ENCODE measurements around the gene ISG15.
A peak's percentile ranks its signal among the peaks of the same experiment; 100 is the strongest.
"Not testable (repeated sequence)": the region's sequence is repeated elsewhere in the genome, so short reads cannot be mapped to it uniquely, and the experiment has no call there.

ISG15 gene

DNA sequence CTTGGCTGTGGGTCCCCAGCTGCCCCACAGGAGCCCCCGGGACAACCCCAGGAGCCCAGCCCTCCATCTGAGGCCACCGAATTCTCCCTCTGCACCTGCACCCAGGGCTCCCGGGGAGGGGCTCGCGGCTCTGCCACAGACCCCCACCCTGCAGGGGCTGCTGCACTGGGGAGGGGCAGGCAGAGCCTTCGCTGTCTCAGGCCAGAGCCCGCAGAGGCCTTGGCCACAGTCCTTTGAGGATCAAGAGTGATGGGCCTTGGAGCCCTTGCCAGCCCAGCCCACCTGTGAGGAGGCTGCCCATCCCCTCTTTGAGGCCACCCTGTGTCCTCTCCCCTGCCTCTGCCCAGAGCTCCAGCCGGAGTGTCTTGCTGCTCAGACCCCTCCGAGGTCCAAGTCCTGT lies 37.9 kb upstream of the ISG15 start:
- no peak for DNase-seq (ENCODE audit: low read depth)

DNA sequence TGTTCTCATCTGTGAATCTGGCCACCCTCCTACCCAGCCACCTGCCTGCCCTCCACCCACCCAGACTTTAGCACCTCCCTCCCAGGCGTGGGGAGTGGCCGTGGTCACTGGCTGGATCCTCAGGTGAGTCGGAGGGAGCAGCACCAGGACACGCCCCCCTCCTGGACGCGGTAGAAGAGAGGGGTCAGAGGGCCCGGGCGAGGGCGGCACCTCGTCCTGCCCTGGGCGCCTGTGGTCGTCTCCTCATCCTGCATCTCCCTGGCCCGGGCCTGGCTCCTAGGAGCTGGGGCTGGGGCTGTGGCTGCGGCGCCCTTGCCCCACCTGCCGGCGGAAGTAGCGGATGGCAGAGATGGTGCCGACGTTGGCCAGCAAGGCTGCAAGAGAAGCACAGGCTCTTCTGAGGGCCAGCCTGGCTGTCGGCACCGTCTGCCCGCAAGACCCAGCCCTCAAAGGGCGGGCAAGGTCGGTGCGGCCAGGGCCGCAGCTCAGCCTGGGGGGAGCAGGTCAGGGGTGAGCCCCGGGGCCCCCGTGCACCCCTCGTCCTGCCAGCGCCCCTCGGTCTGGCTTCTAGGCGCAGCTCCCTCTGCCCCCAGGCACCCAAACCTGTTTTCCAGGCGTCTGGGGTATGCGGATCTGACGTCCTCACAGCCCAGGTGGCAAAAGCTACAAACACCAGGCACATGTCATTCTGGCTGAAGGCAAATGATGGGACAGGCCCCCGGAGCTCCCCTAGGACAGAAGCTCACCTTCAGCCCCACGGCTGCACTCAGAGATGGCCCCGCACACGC lies 37.2 kb upstream of the ISG15 start:
- DNase-seq (ENCODE audit: low read depth), result peak; percentile 65

DNA sequence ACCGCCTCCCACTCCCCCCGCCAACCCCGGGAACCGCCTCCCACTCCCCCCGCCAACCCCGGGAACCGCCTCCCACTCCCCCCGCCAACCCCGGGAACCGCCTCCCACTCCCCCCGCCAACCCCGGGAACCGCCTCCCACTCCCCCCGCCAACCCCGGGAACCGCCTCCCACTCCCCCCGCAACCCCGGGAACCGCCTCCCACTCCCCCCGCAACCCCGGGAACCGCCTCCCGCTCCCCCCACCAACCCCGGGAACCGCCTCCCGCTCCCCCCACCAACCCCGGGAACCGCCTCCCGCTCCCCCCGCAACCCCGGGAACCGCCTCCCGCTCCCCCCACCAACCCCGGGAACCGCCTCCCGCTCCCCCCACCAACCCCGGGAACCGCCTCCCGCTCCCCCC lies 36.5 kb upstream of the ISG15 start:
- not testable (repeated sequence) for DNase-seq (ENCODE audit: low read depth)

DNA sequence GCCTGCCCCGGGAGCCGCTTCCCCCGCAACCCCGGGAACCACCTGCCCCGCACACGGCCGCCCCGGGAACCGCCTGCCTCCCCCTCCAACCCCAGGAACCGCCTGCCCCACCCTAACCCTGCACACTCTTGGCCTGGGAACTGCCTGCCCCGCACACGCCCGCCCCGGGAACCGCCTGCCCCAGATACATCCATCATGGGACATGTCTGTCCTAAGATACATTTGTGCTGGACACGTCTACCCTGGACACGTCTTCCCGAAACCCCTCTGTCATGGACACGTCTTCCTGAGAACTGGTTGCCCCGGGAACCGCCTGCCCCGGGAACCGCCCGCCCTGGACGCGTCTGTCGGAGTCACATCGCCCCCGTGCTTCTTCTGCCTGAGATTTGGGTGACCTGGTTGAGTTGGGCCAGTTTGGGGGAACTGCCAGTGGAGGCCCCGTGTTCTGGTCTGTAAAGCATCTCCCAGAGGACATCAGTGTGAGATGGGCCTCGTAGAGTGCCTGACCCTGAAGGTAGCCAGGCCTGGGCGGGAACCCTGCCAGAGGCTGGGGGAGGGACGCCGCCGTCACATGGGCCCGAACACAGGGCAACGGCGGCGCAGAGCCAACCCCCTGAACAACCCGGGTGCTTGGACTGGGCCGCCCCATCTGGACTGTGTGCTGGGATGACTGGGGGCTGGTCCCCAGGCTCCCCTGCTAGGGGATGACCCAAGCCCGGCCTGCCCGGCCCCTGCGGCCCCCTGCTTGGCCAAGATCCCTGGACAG lies 35.0 kb upstream of the ISG15 start:
- no peak for DNase-seq (ENCODE audit: low read depth)

DNA sequence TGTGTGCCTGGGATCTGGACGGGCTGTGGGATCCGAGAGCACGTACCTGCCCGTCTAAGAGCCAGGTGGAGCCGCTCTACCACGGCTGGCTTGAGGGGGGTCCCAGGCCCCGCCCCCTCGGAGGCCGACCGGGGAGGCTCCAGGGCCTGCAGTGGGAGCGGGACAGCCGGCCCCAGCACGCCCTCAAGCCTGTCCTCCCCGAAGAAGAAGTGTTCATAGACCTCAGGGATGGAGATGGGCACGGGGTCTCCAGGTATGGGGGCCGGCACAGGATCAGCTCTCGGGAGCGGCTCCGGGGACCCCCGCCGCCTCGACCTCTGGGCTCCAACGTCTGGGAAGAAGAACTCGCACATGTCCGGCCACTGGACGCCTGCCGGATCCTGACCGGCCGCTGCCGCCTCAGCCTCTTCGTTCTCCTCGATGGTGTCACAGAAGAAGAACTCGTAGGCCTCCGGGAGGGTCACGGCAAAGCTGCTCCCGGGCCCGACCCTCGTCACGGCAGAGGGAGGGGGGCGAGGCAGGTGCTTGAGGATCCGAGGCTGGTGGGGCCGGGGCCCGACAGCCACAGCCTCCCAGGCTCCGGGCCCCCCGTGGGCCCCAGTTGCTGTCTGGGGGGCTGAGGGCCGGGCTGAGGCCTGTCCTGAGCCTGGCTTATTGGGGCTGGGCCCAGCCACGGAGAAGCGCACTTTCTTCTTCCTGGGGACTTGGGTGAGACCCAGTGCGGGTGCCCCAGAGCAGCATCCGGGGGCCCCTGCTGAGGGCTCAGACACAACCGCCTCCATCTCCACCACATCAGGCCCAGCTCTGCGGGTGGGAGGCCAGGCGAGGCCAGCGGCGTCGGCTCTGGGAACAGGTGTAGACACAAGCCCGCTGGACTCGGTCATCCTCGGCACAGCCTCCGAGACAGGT lies 34.2 kb upstream of the ISG15 start:
- no peak for DNase-seq (ENCODE audit: low read depth)

DNA sequence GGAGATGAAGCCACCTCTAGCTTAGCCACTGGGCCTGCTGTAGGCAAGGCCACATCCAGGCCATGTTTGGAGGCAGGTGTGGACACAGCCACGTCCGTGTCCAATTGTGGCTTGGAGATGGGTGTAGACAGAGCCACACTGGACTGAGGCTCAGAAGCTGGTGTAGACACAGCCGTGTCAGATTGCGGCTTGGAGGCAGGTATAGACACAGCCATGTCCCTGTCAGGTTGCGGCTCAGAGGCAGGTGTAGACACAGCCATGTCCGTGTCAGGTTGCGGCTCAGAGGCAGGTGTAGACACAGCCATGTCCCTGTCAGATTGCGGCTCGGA lies 33.6 kb upstream of the ISG15 start:
- no peak for DNase-seq (ENCODE audit: low read depth)

DNA sequence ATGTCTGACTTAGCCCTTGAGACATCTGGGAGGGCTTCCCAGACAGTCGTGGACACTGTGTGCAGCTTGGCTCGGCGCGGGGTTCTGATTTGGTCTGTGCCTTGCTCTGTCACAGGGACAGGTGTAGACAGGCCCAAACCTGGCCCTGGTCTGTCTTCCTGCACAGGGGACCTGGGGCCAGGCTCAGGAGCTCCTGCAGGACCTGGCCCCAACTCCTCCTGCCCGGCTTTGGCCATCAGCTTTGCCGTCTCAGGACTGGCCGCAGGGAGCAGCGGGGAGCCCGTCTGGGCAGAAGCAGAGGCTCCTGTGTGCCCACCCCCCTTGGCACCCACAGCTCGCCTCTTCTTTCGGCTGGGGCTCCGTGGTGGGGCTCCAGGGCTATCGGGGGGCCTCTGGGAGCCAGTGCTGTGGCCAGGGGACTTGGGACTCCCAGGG lies 33.1 kb upstream of the ISG15 start:
- no peak for DNase-seq (ENCODE audit: low read depth)

DNA sequence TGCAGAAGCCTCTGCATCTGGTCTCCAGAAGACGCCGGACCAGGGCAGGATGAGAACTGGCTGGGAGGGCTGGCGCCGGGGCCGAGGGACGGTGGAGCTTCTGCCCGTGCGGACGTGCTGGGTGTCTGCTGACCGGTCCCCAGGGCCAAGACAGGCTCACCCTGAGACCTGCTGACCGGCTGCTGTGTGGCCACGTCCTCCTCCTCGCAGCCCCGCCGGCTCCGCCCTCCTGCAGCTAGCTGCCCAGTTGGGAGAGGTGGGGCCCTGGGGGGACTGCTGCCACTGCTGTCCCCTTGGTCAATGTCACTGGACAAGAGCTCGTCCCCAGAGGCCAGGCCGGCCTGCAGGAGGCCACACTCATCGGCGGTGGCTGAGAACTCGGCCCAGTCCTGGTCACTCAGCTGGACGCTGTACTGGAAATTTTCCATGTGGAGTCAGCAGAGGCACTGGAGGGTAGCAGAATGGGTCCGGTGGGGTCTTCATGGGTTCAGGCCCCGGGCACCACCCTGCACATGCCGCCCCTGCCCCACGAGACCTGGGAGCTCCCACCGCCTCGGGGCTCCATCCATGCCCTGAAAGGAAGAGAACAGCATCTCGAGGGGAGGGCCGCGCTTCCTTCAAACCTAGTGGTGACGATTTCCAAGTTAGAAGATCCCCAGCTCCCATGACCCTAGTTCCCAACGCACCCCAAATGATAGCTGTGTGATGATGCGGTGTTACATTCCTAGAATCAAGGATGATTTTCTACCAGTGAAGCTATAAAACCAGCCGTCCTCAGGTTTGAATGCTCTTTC lies 32.5 kb upstream of the ISG15 start:
- no peak for DNase-seq (ENCODE audit: low read depth)

DNA sequence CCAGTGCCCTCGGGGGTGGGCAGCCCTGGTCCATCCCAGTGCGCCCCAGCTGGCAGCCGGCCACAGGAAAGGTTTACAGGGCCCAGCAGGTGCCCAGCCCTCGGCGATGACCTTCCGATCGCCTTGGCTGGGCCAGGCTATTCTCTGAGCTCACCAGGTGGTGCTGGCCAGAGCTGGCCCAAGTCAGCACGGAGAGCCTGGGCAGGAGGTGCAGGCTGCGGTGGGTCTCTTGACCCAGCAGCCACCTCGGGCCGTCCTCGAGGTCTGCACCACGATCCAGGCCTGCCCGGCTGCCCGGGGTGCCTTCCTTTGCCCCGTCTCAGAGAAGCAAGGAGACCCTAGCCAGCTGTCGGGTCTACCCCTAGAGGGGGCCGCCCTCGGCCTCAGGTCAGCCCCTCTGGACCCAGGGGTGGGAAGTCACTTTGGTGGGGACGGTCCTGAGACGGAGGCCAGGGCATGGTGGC lies 31.8 kb upstream of the ISG15 start:
- DNase-seq (ENCODE audit: low read depth), result no peak

DNA sequence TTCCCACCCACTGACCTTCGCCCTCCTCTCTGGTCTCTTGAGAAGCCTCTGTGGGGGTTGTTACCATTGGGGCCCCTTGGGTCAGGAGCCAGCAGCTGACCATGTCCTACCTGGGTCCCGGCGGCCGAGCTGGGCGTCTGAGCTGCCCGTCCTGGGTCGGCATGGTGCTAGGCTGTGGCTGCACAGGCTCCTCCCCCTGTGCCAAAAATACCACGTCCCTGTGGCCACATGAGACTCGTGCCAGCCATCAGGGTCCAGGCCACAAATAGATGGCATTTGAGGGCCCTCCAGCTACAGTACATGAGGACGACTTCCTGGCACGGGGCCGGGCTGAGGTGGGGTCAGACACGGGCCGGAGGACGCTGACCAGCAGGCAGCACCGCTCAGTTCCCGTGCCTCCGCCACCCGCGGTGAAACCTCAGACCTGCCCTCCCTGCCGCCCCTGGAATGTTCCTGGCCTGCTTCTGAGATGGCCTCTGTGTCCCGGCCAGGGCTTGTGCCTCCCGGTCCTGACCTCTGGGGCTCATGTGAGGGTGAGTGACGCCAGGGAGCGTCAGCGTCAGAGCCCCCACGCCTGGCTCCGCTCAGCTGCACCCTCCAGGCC lies 31.2 kb upstream of the ISG15 start, which contains the start of gene PERM1:
Gene PERM1 (minus strand): TSS at position 139 of the 604 bp plus-strand sequence. CDS start 1,064 bp downstream, outside the sequence.
- no peak for DNase-seq (ENCODE audit: low read depth)

DNA sequence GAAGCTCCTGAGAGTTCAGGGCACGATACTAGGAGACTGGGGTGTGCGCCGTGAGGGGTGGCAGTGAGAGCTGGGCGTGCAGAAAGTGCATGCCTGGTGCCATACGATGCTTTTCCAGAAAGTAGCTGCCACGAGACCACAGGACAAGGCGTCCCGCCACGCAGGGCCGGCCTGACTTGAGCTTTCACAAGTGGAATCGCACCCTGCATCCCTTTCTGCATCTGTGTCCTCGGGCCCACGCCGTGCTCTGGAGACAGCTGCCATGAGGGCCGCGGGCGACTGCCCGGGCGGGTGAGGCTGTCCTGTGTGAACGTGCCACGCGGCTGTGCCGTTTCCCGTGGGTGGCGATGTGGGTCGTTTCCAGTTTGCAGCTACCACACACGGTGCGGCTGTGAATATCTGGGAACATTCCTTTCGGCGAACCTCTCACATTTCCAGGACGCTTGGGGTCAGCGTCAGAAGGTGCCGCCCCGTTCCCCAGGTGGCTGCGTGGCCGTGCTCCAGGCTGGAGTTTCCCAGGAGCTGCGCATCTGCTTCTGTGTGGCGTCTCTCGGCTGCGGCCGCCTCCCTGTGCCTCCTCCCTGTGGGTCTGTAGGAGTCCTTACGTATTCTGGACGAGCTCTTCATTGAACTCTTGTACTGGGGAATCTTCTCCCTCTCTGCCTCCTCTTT lies 30.4 kb upstream of the ISG15 start:
- no peak for DNase-seq (ENCODE audit: low read depth)

DNA sequence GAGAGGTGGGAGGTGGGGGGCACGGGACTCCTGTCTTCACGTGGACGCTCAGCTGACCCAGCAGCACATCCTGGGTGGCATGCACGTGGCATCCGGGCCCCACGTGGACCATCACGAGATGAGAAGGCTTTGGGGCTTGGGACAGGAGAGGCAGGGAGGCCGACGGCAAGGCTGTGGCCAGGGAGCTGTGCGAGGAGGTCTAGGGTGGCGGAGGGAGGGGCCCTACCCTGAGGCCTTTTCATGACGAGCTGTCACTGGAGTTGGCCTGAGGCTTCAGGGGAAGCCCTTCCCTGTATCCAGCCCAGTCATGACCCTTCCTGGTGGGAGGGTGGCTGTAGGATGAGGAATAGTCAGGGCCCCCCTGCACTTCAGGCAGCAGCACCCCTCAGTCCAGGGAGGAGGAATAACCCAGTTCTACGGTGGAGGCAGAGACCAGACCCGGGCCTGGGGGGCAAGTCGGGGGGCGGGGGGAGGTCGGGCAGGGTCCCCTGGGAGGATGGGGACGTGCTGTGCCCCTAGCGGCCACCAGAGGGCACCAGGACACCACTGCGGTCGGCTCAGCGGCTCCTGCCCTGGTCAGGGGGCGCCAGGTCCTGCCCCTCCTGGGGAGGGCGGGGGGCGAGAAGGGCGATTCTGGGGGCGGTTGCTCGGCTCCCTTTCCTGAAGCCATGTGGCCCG lies 29.4 kb upstream of the ISG15 start:
- DNase-seq (ENCODE audit: low read depth), result no peak

DNA sequence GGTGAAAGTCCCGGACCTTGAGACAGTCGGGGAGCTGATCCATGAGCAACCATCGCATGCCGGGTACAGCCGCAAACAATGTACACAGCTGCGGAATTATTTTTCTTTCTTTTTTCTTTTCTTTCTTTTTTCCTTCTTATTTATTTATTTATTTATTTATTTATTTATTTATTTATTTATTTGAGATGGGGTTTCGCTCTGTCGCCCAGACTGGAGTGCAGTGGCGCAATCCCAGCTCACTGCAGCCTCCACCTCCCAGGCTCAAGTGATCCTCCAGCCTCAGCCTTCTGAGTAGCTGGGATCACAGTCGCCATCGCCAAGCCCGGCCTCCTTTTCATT lies 28.9 kb upstream of the ISG15 start:
- DNase-seq (ENCODE audit: low read depth), result no peak

DNA sequence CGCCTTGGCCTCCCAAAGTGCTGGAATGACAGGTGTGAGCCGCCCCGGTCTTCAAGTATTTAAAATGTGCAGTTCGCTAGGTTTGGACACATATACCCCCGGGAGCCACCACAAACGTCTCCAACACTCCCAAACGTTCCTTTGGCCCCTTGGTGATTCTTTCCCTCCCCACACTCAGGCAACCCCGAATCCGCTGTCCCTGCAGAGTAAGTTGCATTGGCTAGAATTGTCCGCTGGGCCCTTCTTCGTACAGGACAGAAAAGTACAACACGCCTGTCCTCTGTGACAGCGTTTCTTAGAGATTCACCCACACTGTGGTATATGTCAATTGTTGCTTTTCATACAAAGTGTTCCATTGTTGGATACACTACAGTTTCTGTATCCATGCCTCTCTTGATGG lies 28.2 kb upstream of the ISG15 start:
- DNase-seq (ENCODE audit: low read depth), result no peak

DNA sequence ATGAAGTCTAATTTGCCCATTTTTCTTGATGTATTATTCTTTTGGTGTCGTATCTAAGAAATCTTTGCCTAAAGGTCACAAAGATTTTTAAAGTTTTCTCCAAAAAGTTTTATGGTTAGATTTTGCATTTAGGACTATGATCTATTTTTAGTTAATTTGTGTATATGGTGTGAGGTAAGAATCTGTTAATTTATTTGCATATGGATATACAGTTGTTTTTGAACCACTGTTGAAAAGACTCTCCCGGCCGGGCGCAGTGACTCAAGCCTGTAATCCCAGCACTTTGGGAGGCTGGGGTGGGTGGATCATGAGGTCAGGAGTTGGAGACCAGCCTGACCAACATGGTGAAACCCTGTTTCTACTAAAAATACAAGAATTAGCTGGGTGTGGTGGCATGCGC lies 25.2 kb upstream of the ISG15 start:
- not testable (repeated sequence) for DNase-seq (ENCODE audit: low read depth)

DNA sequence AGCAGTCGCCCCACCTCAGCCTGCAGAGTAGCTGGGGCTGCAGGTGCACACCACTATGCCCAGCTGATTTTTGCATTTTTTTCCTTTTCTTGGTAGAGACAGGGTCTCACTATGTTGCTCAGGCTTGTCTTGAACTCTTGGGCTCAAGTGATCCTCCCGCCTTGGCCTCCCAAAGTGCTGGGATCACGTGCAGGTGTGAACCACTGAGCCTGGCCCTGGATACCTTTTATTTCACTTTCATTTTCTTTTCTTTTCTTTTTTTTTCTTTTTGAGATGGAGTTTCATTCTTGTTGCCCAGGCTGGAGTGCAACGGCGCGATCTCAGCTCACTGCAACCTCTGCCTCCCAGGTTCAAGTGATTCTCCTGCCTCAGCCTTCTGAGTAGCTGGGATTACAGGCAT lies 22.0 kb upstream of the ISG15 start:
- DNase-seq (ENCODE audit: low read depth), result not testable (repeated sequence)

DNA sequence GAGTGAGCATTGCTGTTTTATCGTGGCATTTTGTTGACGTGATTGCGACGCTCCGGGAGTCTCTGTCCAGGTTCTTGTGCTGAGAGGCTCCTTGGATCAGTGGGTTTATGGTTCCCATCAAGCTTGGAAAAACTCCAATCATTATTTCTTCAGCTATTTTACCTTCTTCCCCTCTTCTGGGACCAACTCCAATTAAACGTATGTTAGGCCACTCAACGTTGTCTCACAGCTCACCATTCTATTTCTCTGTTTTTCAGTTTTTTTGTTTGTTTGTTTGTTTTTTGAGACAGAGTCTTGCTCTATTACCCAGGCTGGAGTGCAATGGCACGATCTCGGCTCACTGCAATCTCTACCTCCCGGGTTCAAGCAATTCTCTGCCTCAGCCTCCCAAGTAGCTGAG lies 21.4 kb upstream of the ISG15 start:
- no peak for DNase-seq (ENCODE audit: low read depth)

DNA sequence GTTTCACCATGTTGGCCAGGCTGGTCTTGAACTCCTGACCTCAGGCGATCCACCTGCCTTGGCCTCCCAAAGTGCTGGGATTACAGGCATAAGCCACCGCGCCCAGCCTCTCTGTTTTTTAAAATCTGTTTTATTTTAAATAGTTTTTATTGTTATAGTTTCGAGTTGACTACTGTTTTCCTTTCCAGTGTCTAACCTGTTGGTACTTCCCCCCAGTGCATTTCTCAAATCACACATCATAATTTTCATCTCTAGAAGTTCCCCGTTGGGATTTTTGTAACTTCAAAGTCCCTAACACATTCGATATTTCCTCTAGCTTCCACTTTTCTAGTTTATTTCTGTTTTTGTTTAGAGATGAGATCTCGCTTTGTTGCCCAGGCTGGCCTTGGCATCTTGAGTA lies 20.9 kb upstream of the ISG15 start:
- no peak for DNase-seq (ENCODE audit: low read depth)

DNA sequence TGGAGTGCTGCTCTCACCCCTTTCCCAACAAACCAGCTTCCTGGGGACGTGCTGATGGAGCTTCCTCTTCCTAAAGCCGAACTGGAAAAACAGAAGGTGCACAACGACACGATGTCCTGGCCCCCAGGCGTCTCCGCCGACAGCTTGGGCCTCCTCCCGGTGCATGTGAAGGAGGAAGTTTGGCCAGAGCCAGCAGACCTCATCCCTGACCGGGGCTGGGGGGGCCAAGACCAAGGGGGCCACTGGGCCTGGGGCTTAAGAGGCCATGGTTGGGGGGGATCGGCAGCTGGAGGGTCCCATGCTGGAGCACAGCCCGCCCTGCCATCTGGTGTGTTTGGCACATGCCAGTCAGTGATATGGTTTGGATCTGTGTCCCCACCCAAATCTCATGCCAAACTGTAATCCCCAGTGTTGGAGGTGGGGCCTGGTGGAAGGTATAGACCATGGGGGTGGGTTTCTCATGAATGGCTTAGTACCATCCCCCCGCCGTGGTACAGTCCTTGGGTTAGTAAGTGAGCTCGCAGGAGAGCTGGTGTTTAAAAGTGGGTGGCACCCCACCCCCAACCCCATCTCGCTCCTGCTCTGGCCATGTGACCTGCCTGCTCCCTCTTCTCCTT lies 19.8 kb upstream of the ISG15 start:
- no peak for DNase-seq (ENCODE audit: low read depth)

DNA sequence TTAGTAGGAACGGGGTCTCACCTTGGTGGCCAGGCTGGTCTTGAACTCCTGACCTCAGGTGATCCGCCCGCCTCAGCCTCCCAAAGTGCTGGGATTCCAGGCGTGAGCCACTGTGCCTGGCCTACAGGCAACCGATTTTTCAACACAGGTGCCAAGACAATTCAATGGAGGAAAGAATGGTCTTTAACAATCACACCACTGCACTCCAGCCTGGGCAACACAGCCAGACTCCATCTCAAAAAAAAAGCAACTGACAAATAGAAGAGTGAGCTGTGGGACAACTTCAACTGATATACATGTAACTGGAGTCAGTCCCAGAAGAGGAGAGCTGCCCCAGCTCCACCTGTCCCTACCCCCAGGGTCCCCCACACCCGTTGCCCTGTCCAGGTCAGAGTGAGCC lies 18.8 kb upstream of the ISG15 start:
- not testable (repeated sequence) for DNase-seq (ENCODE audit: low read depth)

All from iris pigment epithelial cell (primary cell).